Kidney (tissue), 14 donors: ENCODE measurements around the gene QDPR. TPM values are rescaled to one million over a fixed set of nuclear protein-coding genes. Genes with fewer than 3 reads are reported as not detected.

Source experiments
- DNase-seq, 5 donors: peaks; one replicate each; pipeline ENCODE4 v3.0.0-alpha.2; 2013 to 2020
- FAIRE-seq: peaks from 2 replicates; lab custom pipeline; 2012; peaks lifted over from hg19 to GRCh38; lab: Jason Lieb, UNC
- H3K27ac ChIP-seq, 2 donors: one replicate each; pipeline ENCODE4 v1.7.0; 2013; ENCODE audit warnings: low read depth in 2 of 2, low read length in 2 of 2, inconsistent platforms in 1 of 2
- H3K27me3 ChIP-seq: one replicate; pipeline ENCODE4 v1.7.1; 2013; ENCODE audit warnings: low read length, inconsistent platforms; ENCODE audit not compliant: control insufficient read depth, insufficient read depth
- H3K36me3 ChIP-seq, 3 donors: one replicate each; pipeline versions ENCODE4 v1.7.0 to v1.7.1; 2013; ENCODE audit warnings: low read length in 3 of 3, control low read depth in 1 of 3, inconsistent platforms in 1 of 3; ENCODE audit not compliant: insufficient read depth in 3 of 3, control insufficient read depth in 2 of 3
- H3K4me1 ChIP-seq, 3 donors: one replicate each; pipeline versions ENCODE4 v1.7.0 to v1.7.1; 2013; ENCODE audit warnings: low read length in 3 of 3, inconsistent platforms in 1 of 3, low read depth in 1 of 3; ENCODE audit not compliant: control insufficient read depth in 2 of 3, insufficient read depth in 2 of 3
- H3K4me3 ChIP-seq, 3 donors: one replicate each; pipeline versions ENCODE4 v1.7.0 to v1.8.1; 2013; ENCODE audit warnings: low read length in 3 of 3, control low read depth in 1 of 3, inconsistent platforms in 1 of 3
- H3K9ac ChIP-seq, 3 donors: one replicate each; pipeline versions ENCODE4 v1.7.0 to v1.7.1; 2013; ENCODE audit warnings: low read length in 3 of 3, control low read depth in 1 of 3, inconsistent platforms in 1 of 3
- H3K9me3 ChIP-seq, 3 donors: one replicate each; pipeline versions ENCODE4 v1.7.0 to v1.7.1; 2013; ENCODE audit warnings: low read length in 3 of 3, control low read depth in 1 of 3, inconsistent platforms in 1 of 3; ENCODE audit not compliant: control insufficient read depth in 2 of 3, insufficient read depth in 1 of 3
- CTCF ChIP-seq: IDR thresholded peaks from 3 replicates; pipeline ENCODE4 v1.5.1; 2012; ENCODE audit warnings: mild to moderate bottlenecking, moderate library complexity, borderline replicate concordance; ENCODE audit not compliant: insufficient read depth; ENCODE audit errors: extremely low read depth
- intact Hi-C: fragments of 100-400 bp; cut with DNase I; formaldehyde crosslinking; loops from one replicate; pipeline ENCODE4 v1.11.1; 2022
- polyA plus RNA-seq: library from polyadenylated mRNA; stranded (reverse); fragments of 350-450 nt; fragmentation: Illumina TruSeq; extraction: RNeasy Lipid Tissue Mini Kit (QIAGEN cat#74804); gene quantifications from one replicate; pipeline ENCODE4 v1.2.3, GENCODE V29; 2014; ENCODE audit warnings: low read depth, low replicate concordance; ENCODE audit not compliant: insufficient read depth
- total RNA-seq: library from RNA; stranded (reverse); fragmentation: NEBNext Ultra II Directional; extraction: Animal tissue kit (Norgen Biotek cat#: 25700); gene quantifications from one replicate; pipeline ENCODE4 v1.2.1, GENCODE V29; 2021
- donor health status: control.
- donor health status: control.
- donor health status: control.
- donor health status: control.
- donor health status: control.
- donor health status: DM: yes; HTN: yes; CAD: no.
- donor health status: Normal renal cell carcinoma (clear cell type).

The QDPR gene
- total and polyA plus RNA-seq, 2 donors from 2014 or later = 33.5 to 208 TPM

GRCh38 chr4:17557880-17558279 is 46.0 kb upstream of the QDPR start:
- no peak overlapping the region for H3K27ac ChIP-seq
- no peaks in the 10 kb centered on the region for H3K36me3 ChIP-seq
- TF ChIP-seq CTCF = no peak
- H3K4me1 ChIP-seq = no peaks in the 10 kb centered on the region
- FAIRE-seq (no peak), DNase-seq (no peak)
- no peak overlapping the region for H3K9ac ChIP-seq
- no peaks in the 10 kb centered on the region for H3K27me3 ChIP-seq
- no peak overlapping the region for H3K4me3 ChIP-seq
- H3K9me3 ChIP-seq = no peaks in the 10 kb centered on the region
- intact Hi-C loops = loop anchor here (10.0 kb wide), 1 partner anchor 1037 kb away; no protein-coding TSS in a partner anchor

- no peaks in the 10 kb centered on the region for H3K9me3 ChIP-seq
- H3K36me3 ChIP-seq = no peaks in the 10 kb centered on the region
- no peaks in the 10 kb centered on the region for H3K27me3 ChIP-seq
- no peak for TF ChIP-seq CTCF
- no peak overlapping the region for H3K9ac ChIP-seq
- no peak for FAIRE-seq
- H3K27ac ChIP-seq = no peak overlapping the region
- intact Hi-C loops = loop anchor here (10.0 kb wide), 1 partner anchor 1038 kb away; no protein-coding TSS in a partner anchor
- H3K4me1 ChIP-seq = no peaks in the 10 kb centered on the region
- H3K4me3 ChIP-seq = no peak overlapping the region
- no peak for DNase-seq
These were observed 44.6 kb upstream of the QDPR start for GRCh38 chr4:17556498-17556897.

GRCh38 chr4:17554568-17554967 is 42.7 kb upstream of the QDPR start:
- no peak for FAIRE-seq
- intact Hi-C loops = loop anchor here (10.0 kb wide), 1 partner anchor 1040 kb away; no protein-coding TSS in a partner anchor
- TF ChIP-seq CTCF = no peak
- H3K4me1 ChIP-seq = no peaks in the 10 kb centered on the region
- H3K4me3 ChIP-seq = no peak overlapping the region
- no peaks in the 10 kb centered on the region for H3K9me3 ChIP-seq
- DNase-seq = no peak
- H3K27me3 ChIP-seq = no peaks in the 10 kb centered on the region
- no peak overlapping the region for H3K27ac ChIP-seq
- no peaks in the 10 kb centered on the region for H3K36me3 ChIP-seq
- no peak overlapping the region for H3K9ac ChIP-seq

GRCh38 chr4:17552427-17552826 is 40.5 kb upstream of the QDPR start:
- no peaks in the 10 kb centered on the region for H3K4me1 ChIP-seq
- intact Hi-C loops = loop anchor here (10.0 kb wide), 1 partner anchor 1042 kb away; no protein-coding TSS in a partner anchor
- no peaks in the 10 kb centered on the region for H3K36me3 ChIP-seq
- H3K27ac ChIP-seq = no peak overlapping the region
- FAIRE-seq = no peak
- H3K27me3 ChIP-seq = no peaks in the 10 kb centered on the region
- TF ChIP-seq CTCF = no peak
- no peaks in the 10 kb centered on the region for H3K9me3 ChIP-seq
- H3K9ac ChIP-seq = no peak overlapping the region
- DNase-seq = no peak
- no peak overlapping the region for H3K4me3 ChIP-seq
